GM18909 (cell line): ENCODE data around the gene CACNA2D4.

Experiments
- ATAC-seq: cut with Tn5 transposase; IDR thresholded peaks from one replicate; pipeline ENCODE4 v1.9.1; 2021; ENCODE audit warnings: mild to moderate bottlenecking; ENCODE audit not compliant: unreplicated experiment, poor library complexity

Gene CACNA2D4

GRCh38 chr12:1935242-1935641 is 16.8 kb upstream of the CACNA2D4 start:
- ATAC-seq: no peak

GRCh38 chr12:1934831-1935230 is 16.4 kb upstream of the CACNA2D4 start:
- ATAC-seq: no peak

GRCh38 chr12:1934068-1934467 is 15.6 kb upstream of the CACNA2D4 start:
- ATAC-seq: no peak

GRCh38 chr12:1933342-1934051 is 15.0 kb upstream of the CACNA2D4 start:
- no peak for ATAC-seq

GRCh38 chr12:1932264-1932777 is 13.9 kb upstream of the CACNA2D4 start:
- no peak for ATAC-seq

- no peak for ATAC-seq
Measured at GRCh38 chr12:1931642-1932041, 13.2 kb upstream of the CACNA2D4 start.

- no peak for ATAC-seq
Measured at GRCh38 chr12:1930803-1931597, 12.5 kb upstream of the CACNA2D4 start.

GRCh38 chr12:1929985-1930802 is 11.7 kb upstream of the CACNA2D4 start:
- ATAC-seq: no peak

GRCh38 chr12:1929241-1929984 is 11.0 kb upstream of the CACNA2D4 start:
- ATAC-seq: no peak

- no peak for ATAC-seq
Measured at GRCh38 chr12:1928439-1929121, 10.1 kb upstream of the CACNA2D4 start.

- ATAC-seq: no peak
Measured at GRCh38 chr12:1927751-1928351, 9.4 kb upstream of the CACNA2D4 start.

GRCh38 chr12:1927051-1927680 is 8.7 kb upstream of the CACNA2D4 start:
- ATAC-seq: no peak

GRCh38 chr12:1926251-1926657 is 7.8 kb upstream of the CACNA2D4 start:
- no peak for ATAC-seq

GRCh38 chr12:1925684-1926006 is 7.2 kb upstream of the CACNA2D4 start:
- no peak for ATAC-seq

GRCh38 chr12:1924996-1925683 is 6.7 kb upstream of the CACNA2D4 start:
- peak; percentile 21 for ATAC-seq

- ATAC-seq: no peak
Measured at GRCh38 chr12:1922985-1923384, 4.5 kb upstream of the CACNA2D4 start.

- ATAC-seq: no peak
Measured at GRCh38 chr12:1922075-1922709, 3.7 kb upstream of the CACNA2D4 start.

GRCh38 chr12:1920971-1921370 is 2.5 kb upstream of the CACNA2D4 start:
- no peak for ATAC-seq
